Measurements from ENCODE around the gene ELMO1.

ELMO1 gene

DNA sequence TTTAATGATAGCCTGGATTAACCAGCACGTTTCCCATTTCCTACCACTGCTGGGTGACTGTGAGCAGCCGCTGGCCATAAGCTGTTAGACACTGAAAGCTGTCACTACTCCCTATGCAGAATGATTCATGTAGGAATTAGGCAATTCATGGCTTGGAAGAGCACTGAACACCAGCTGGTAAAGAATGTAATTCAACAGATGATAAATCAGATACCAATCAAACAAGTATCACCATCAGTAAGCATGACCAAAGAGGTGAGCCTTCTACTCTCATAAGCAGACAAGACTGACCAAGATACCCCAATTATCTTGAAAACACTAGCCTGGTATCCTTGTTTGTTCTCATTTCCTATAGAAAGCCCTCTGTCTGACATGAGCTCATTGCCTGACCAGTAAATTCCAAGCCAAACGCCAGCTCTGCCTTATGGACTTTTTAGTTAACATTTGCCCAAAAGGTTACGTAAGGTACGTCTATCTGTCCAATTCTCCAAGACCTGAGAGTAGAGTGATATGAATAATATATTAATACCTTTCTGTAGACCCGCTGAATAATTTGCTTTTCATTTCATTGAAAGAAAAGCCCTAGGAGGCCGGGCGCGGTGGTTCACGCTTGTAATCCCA is 127.7 kb downstream of the ELMO1 start:
- no peak overlapping the region for H3K18ac ChIP-seq (ENCODE audit: low read length)
- peaks cover 2% of the 10 kb centered on the region in 2 experiments for H3K4me1 ChIP-seq (ENCODE audit: control insufficient read depth in 1 of 2, insufficient read depth in 2 of 2, low read length in 2 of 2)
- H3K27ac ChIP-seq (ENCODE audit: low read depth, low read length) = no peak overlapping the region
- H3K27me3 ChIP-seq (ENCODE audit: insufficient read depth, low read length) = no peaks in the 10 kb centered on the region
- no peak overlapping the region for H3K23ac ChIP-seq (ENCODE audit: low read length)
- DNase-seq = peak; percentile 36 to 62
- no peak overlapping the region for H3K4ac ChIP-seq (ENCODE audit: low read depth, low read length)
- H4K8ac ChIP-seq (ENCODE audit: low read depth, low read length) = no peak overlapping the region
- H4K91ac ChIP-seq (ENCODE audit: low read depth, low read length) = no peak overlapping the region
- no peak overlapping the region for H3K4me3 ChIP-seq (ENCODE audit: low read depth, low read length)
- no peak overlapping the region for H2BK5ac ChIP-seq (ENCODE audit: low read depth, low read length, poor library complexity)
- no peak overlapping the region for H3K4me2 ChIP-seq (ENCODE audit: low read length)
- H3K79me1 ChIP-seq (ENCODE audit: low read length) = no peaks in the 10 kb centered on the region
- H3K36me3 ChIP-seq (ENCODE audit: control insufficient read depth in 1 of 2, insufficient read depth in 2 of 2, low read length in 2 of 2) = peaks cover 0 to 4% of the 10 kb centered on the region in 2 experiments
- H3K14ac ChIP-seq (ENCODE audit: low read length) = no peak overlapping the region
- no peaks in the 10 kb centered on the region for H3K79me2 ChIP-seq (ENCODE audit: control insufficient read depth, insufficient read depth, low read length, poor library complexity)
- H2AK5ac ChIP-seq (ENCODE audit: low read length) = no peak overlapping the region
- H2BK120ac ChIP-seq (ENCODE audit: insufficient read depth, low read length, poor library complexity) = no peak overlapping the region
- no peak overlapping the region for H2AFZ ChIP-seq (ENCODE audit: insufficient read depth, low read length, poor library complexity)
- H3K9me3 ChIP-seq (ENCODE audit: insufficient read depth, low read depth, low read length) = no peaks in the 10 kb centered on the region
- H3K9ac ChIP-seq (ENCODE audit: low read length) = no peak overlapping the region
- H2BK12ac ChIP-seq (ENCODE audit: low read length) = no peak overlapping the region
- no peak overlapping the region for H4K12ac ChIP-seq (ENCODE audit: low read depth, low read length)
- WGBS (ENCODE audit: extremely low coverage, insufficient coverage, insufficient read length) = no CpG with 5 or more reads among the region's 10 CpGs

GRCh38 chr7:37320140-37320847 is 128.4 kb downstream of the ELMO1 start:
- no CpG with 5 or more reads among the region's 6 CpGs for whole genome bisulfite sequencing (ENCODE audit: extremely low coverage, insufficient coverage, insufficient read length)
- H2BK12ac ChIP-seq (ENCODE audit: low read length) = no peak overlapping the region
- no peaks in the 10 kb centered on the region for H3K9me3 ChIP-seq (ENCODE audit: insufficient read depth, low read depth, low read length)
- no peak for DNase-seq
- no peak overlapping the region for H3K18ac ChIP-seq (ENCODE audit: low read length)
- no peak overlapping the region for H2BK5ac ChIP-seq (ENCODE audit: low read depth, low read length, poor library complexity)
- H2BK120ac ChIP-seq (ENCODE audit: insufficient read depth, low read length, poor library complexity) = no peak overlapping the region
- H3K9ac ChIP-seq (ENCODE audit: low read length) = no peak overlapping the region
- H3K36me3 ChIP-seq (ENCODE audit: control insufficient read depth in 1 of 2, insufficient read depth in 2 of 2, low read length in 2 of 2) = peaks cover 0 to 4% of the 10 kb centered on the region in 2 experiments
- H3K27ac ChIP-seq (ENCODE audit: low read depth, low read length) = no peak overlapping the region
- no peaks in the 10 kb centered on the region for H3K79me1 ChIP-seq (ENCODE audit: low read length)
- no peaks in the 10 kb centered on the region for H3K27me3 ChIP-seq (ENCODE audit: insufficient read depth, low read length)
- peaks cover 2% of the 10 kb centered on the region in 2 experiments for H3K4me1 ChIP-seq (ENCODE audit: control insufficient read depth in 1 of 2, insufficient read depth in 2 of 2, low read length in 2 of 2)
- no peak overlapping the region for H4K12ac ChIP-seq (ENCODE audit: low read depth, low read length)
- no peak overlapping the region for H2AFZ ChIP-seq (ENCODE audit: insufficient read depth, low read length, poor library complexity)
- no peak overlapping the region for H2AK5ac ChIP-seq (ENCODE audit: low read length)
- no peak overlapping the region for H3K4ac ChIP-seq (ENCODE audit: low read depth, low read length)
- no peak overlapping the region for H3K23ac ChIP-seq (ENCODE audit: low read length)
- H3K79me2 ChIP-seq (ENCODE audit: control insufficient read depth, insufficient read depth, low read length, poor library complexity) = no peaks in the 10 kb centered on the region
- H4K8ac ChIP-seq (ENCODE audit: low read depth, low read length) = no peak overlapping the region
- H3K4me2 ChIP-seq (ENCODE audit: low read length) = no peak overlapping the region
- H3K14ac ChIP-seq (ENCODE audit: low read length) = no peak overlapping the region
- H3K4me3 ChIP-seq (ENCODE audit: low read depth, low read length) = no peak overlapping the region
- H4K91ac ChIP-seq (ENCODE audit: low read depth, low read length) = no peak overlapping the region

- no peak overlapping the region for H2BK5ac ChIP-seq (ENCODE audit: low read depth, low read length, poor library complexity)
- no peak overlapping the region for H2AK5ac ChIP-seq (ENCODE audit: low read length)
- no peak overlapping the region for H3K9ac ChIP-seq (ENCODE audit: low read length)
- no peak overlapping the region for H4K91ac ChIP-seq (ENCODE audit: low read depth, low read length)
- H3K4me2 ChIP-seq (ENCODE audit: low read length) = no peak overlapping the region
- peaks cover 0 to 2% of the 10 kb centered on the region in 2 experiments for H3K36me3 ChIP-seq (ENCODE audit: control insufficient read depth in 1 of 2, insufficient read depth in 2 of 2, low read length in 2 of 2)
- peaks cover 2 to 4% of the 10 kb centered on the region in 2 experiments for H3K4me1 ChIP-seq (ENCODE audit: control insufficient read depth in 1 of 2, insufficient read depth in 2 of 2, low read length in 2 of 2)
- H2BK120ac ChIP-seq (ENCODE audit: insufficient read depth, low read length, poor library complexity) = no peak overlapping the region
- no peak overlapping the region for H3K23ac ChIP-seq (ENCODE audit: low read length)
- H2BK12ac ChIP-seq (ENCODE audit: low read length) = no peak overlapping the region
- no peak overlapping the region for H4K8ac ChIP-seq (ENCODE audit: low read depth, low read length)
- DNase-seq = no peak
- no peak overlapping the region for H3K27ac ChIP-seq (ENCODE audit: low read depth, low read length)
- WGBS (ENCODE audit: extremely low coverage, insufficient coverage, insufficient read length) = 100% methylated on average over 2 of the region's 2 CpGs
- no peaks in the 10 kb centered on the region for H3K27me3 ChIP-seq (ENCODE audit: insufficient read depth, low read length)
- no peaks in the 10 kb centered on the region for H3K9me3 ChIP-seq (ENCODE audit: insufficient read depth, low read depth, low read length)
- H3K14ac ChIP-seq (ENCODE audit: low read length) = no peak overlapping the region
- H3K79me2 ChIP-seq (ENCODE audit: control insufficient read depth, insufficient read depth, low read length, poor library complexity) = no peaks in the 10 kb centered on the region
- H3K4me3 ChIP-seq (ENCODE audit: low read depth, low read length) = no peak overlapping the region
- H3K18ac ChIP-seq (ENCODE audit: low read length) = no peak overlapping the region
- no peaks in the 10 kb centered on the region for H3K79me1 ChIP-seq (ENCODE audit: low read length)
- no peak overlapping the region for H2AFZ ChIP-seq (ENCODE audit: insufficient read depth, low read length, poor library complexity)
- H4K12ac ChIP-seq (ENCODE audit: low read depth, low read length) = no peak overlapping the region
- no peak overlapping the region for H3K4ac ChIP-seq (ENCODE audit: low read depth, low read length)
Observed at GRCh38 chr7:37318541-37318940, 130.1 kb downstream of the ELMO1 start.

DNA sequence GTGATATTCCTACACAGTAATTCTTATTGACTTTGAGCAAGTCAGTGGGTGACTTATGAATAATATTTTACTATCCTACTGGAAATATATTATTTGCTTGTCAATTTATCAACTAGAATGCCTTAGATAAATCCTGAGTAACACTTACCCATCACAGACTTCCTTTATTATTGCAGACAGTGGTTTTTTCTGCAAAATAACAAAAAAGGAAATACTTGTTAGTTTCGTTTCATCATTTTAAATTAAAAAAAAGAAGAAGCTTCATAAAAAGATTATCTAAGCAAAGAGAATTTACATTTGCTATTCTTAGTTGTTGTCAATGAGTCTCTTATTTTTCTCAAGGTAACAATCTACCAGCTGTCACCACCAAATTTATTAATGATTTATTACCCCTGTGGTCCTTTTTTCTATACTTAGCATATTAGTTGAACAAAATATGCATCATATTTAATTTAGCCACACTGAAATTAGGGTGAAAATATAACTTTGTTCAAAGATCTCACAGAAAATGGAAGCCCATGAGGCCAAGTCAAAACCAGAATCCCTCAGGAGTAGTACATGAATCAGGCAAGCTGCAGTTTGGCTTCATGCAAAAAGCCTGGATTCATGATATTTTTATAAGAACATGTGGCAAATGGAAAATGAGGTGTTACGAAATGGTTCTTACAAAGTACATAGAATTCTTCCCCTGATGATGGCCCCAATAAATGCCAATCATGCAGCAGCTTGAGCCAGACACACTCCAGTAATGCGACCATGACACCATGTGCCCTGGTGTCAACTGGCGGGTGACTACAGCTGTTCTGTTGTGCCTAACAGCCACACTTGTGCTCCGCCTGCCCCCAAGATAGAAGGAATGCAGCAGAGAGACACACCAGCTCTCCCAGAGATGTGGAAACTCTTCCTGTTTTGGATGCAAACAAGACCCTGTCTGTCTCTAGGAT is 132.6 kb downstream of the ELMO1 start:
- Histone ChIP-seq H3K4me2 (ENCODE audit: low read length) (no peak overlapping the region), H3K27me3 (ENCODE audit: insufficient read depth, low read length) (no peaks in the 10 kb centered on the region), H2AK5ac (ENCODE audit: low read length) (no peak overlapping the region), H3K36me3 (ENCODE audit: control insufficient read depth in 1 of 2, insufficient read depth in 2 of 2, low read length in 2 of 2) (peaks cover 0 to 5% of the 10 kb centered on the region in 2 experiments), H3K27ac (ENCODE audit: low read depth, low read length) (no peak overlapping the region), H2BK120ac (ENCODE audit: insufficient read depth, low read length, poor library complexity) (no peak overlapping the region), H4K8ac (ENCODE audit: low read depth, low read length) (no peak overlapping the region), H3K4me1 (ENCODE audit: control insufficient read depth in 1 of 2, insufficient read depth in 2 of 2, low read length in 2 of 2) (peaks cover 7 to 9% of the 10 kb centered on the region in 2 experiments), H3K79me2 (ENCODE audit: control insufficient read depth, insufficient read depth, low read length, poor library complexity) (no peaks in the 10 kb centered on the region), H4K12ac (ENCODE audit: low read depth, low read length) (no peak overlapping the region), H3K4ac (ENCODE audit: low read depth, low read length) (no peak overlapping the region), H3K9ac (ENCODE audit: low read length) (no peak overlapping the region), H4K91ac (ENCODE audit: low read depth, low read length) (no peak overlapping the region), H2BK5ac (ENCODE audit: low read depth, low read length, poor library complexity) (no peak overlapping the region), H3K9me3 (ENCODE audit: insufficient read depth, low read depth, low read length) (no peaks in the 10 kb centered on the region), H3K79me1 (ENCODE audit: low read length) (no peaks in the 10 kb centered on the region), H2BK12ac (ENCODE audit: low read length) (no peak overlapping the region), H2AFZ (ENCODE audit: insufficient read depth, low read length, poor library complexity) (no peak overlapping the region), H3K18ac (ENCODE audit: low read length) (no peak overlapping the region), H3K4me3 (ENCODE audit: low read depth, low read length) (no peak overlapping the region), H3K14ac (ENCODE audit: low read length) (no peak overlapping the region), H3K23ac (ENCODE audit: low read length) (no peak overlapping the region)
- no peak for DNase-seq
- no CpG with 5 or more reads among the region's 5 CpGs for WGBS (ENCODE audit: extremely low coverage, insufficient coverage, insufficient read length)

Measured in trophoblast cell (in vitro differentiated cells and primary cell).